HG02588 (cell line): ENCODE measurements around the gene KLF7.

Source experiments
- ATAC-seq: cut with Tn5 transposase; IDR thresholded peaks from one replicate; pipeline ENCODE4 v1.9.1; 2021; ENCODE audit warnings: mild to moderate bottlenecking, moderate library complexity; ENCODE audit not compliant: unreplicated experiment

KLF7 gene

GRCh38 chr2:207035875-207036274, 129.9 kb downstream of the KLF7 start:
- ATAC-seq, result no peak

- no peak for ATAC-seq
These were observed 133.3 kb downstream of the KLF7 start for GRCh38 chr2:207032490-207032889.
